Thyroid gland (tissue), 4 donors: Measurements from ENCODE around the gene FGGY.

Source experiments
- CTCF ChIP-seq, 6 experiments: fragments of 200-600 bp in 3 of 6; fragments of 450-650 bp in 3 of 6; sonication (generic) in 3 of 6; IDR thresholded peaks; one replicate each; pipeline ENCODE4 v1.5.1; 2016 to 2019; ENCODE audit warnings: antibody characterized with exemption in 6 of 6, mild to moderate bottlenecking in 2 of 6, inconsistent platforms in 1 of 6, moderate library complexity in 1 of 6
- POLR2A ChIP-seq, 2 donors: fragments of 450-650 bp; IDR thresholded peaks; one replicate each; pipeline ENCODE4 v1.6.1; 2017; ENCODE audit warnings: antibody characterized with exemption in 2 of 2, mild to moderate bottlenecking in 2 of 2, moderate library complexity in 1 of 2

- TF ChIP-seq CTCF (IDR thresholded peaks at IDR 0.05) = no peak
- no peak for TF ChIP-seq POLR2A (IDR thresholded peaks at IDR 0.05)
Observed at GRCh38 chr1:59805554-59805953, 508.7 kb downstream of the FGGY start.
